Measurements from ENCODE around the gene SUN5.

- TF ChIP-seq POLR2A (IDR thresholded peaks at IDR 0.05; ENCODE audit: low read depth, low read length) (no peak), CTCF (IDR thresholded peaks at IDR 0.05; ENCODE audit: extremely low read depth in 1 of 2, insufficient read depth in 1 of 2, low read depth in 1 of 2, low read length in 2 of 2) (no peak)
Observed at GRCh38 chr20:33016581-33017109, 12.4 kb upstream of the SUN5 start.
